ENCODE measurements around the gene FMNL1.

FMNL1 gene

GRCh38 chr17:45261577-45262515, 40.2 kb downstream of the FMNL1 start, which contains the start of gene SPATA32:
SPATA32 (minus strand) TSS chr17:45262094; CDS start chr17:45262016, 78 bp downstream.
- peak; percentile 9 for DNase-seq

GRCh38 chr17:45262516-45263476, 41.1 kb downstream of the FMNL1 start:
- DNase-seq: no peak

DNA sequence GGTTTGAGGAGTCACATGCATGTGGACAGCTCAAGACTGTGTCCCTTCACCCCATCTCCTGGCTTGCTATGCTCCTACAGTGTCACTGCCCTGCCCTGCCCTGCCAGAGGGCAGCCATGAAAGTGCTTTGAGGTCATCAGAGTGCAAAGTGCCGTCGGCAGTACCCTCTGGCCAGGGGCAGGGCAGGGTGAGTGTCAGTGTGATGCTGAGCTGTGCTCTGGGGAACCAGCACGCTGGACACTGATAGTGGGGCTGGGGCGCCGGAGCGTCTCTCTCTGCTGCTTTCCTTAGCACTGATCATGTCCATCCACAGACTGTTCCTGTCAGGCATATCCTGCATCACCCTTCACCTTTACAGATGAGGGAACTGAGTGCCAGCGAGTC, 41.8 kb downstream of the FMNL1 start:
- no peak for DNase-seq

DNA sequence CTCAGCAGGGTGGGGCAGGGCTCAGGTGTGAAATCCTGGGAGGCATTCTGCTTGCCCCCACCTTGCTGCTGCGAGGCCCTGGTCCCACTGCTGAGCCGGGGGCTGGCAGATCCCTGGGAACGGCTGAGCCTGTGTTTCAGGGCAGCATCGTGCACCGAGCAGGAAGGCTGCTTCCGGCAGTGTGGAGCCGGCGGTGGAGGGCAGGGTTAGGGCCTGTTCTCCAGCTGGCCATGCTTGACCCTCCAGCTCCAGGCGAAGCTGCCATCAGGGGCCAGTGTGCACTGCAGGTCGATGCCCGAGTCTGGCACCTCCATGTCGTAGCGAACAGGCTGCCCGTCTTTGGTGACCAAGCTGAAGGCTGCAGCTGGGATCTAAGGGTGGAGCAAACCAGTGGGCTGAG, 42.7 kb downstream of the FMNL1 start:
- DNase-seq: no peak

GRCh38 chr17:45264988-45265387, 43.3 kb downstream of the FMNL1 start:
- DNase-seq: no peak

- DNase-seq: no peak
Observed at GRCh38 chr17:45265821-45266220, 44.1 kb downstream of the FMNL1 start.

- DNase-seq: no peak
Observed at GRCh38 chr17:45266372-45266926, 44.8 kb downstream of the FMNL1 start.

DNA sequence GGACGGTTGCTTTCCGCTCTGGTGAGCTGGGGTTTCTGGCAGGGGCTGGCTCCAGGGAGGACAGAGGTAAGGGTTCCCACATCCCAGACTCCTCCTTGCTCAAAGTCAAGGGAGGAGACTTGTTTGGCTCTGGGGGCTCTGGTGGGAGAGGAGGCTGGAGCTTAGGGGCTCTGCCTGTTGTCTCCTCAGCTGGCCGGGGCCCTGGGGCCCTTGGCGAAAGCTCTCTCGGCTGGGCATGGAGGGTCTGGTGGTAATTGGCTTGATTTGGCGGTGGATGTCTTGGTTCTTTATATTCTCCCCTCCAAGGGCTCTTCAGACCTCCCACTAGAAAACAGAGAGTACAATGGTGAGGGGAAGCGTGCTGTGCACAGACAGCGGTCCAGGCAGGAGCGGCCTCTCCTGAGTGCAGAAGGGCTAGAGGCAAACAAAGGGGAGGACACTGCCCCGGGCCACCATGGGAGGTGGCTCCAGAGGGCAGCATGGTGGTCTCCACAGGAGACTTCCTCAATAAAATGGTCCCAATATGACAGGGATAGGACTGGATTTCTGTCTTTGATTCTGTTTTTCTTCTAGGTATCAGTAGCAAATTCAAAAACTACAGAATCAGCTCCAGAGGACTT, 45.9 kb downstream of the FMNL1 start:
- DNase-seq: no peak

DNA sequence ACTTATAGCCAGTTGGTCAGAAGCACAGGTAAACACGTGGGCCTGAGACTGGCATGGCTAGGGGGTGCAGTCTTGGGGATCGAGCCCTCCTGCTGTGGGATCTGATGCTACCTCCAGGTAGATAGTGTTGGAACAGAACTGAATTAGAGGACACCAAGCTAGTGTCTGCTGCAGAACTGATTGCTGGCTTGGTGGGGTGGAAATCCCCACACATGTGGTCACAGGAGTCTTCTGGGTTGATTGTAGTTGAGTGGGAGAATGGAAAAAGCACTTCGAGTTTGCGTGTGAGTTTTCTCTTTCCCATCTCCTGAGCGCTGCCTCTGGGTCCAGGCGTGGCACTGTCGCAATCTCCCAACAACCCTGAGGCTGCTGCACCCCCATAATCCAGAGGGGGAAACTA, 48.2 kb downstream of the FMNL1 start:
- no peak for DNase-seq

DNA sequence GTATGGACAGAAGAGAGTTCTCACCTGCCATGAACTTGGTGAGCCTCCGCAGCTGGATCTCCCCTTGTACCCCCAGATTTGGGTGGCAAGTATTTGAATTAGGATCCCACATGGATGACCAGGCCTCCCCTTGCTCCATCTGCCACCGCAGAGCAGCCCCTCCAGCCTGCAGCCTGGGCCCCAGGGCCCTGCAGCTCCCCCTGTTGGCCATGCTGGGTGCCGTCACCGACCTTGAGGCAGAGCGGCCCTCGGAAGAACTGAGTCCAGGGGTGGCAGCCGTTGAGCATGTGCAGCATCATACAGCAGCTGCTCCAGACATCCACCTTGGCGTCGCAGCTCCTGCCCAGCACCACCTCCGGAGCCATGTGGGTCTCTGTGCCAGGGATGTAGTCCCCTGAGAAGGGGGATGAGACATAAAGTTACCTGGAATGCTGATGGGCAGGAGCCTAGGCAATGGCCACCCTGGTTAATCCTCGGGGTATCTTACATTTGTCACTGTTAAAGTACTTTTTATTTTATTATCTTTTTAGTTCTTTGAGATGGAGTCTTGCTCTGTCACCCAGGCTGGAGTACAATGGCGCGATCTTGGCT, 49.2 kb downstream of the FMNL1 start:
- no peak for DNase-seq

GRCh38 chr17:45271603-45272002, 49.9 kb downstream of the FMNL1 start:
- no peak for DNase-seq

DNA sequence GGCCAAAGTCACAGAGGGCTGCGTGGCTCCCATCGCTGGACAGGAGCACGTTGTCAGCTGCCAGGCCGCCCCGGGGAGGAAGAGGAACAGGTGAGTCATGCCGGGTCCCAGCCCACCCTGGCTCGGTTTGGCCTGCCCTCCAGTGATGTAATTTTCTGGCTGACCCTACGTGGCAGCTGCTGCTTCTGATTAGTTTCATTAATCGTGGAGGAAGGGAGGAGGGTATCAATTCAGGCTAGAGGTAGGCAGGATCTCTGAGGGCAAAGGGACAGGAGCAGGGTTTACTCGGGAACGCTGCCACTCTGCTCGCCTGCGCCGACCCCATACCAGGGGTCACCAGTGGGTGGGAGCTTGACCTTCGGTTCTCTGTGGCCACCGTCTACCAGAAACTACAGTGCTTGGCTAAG, 51.9 kb downstream of the FMNL1 start:
- DNase-seq: no peak

- DNase-seq: no peak
Observed at GRCh38 chr17:45274033-45274432, 52.3 kb downstream of the FMNL1 start.

DNA sequence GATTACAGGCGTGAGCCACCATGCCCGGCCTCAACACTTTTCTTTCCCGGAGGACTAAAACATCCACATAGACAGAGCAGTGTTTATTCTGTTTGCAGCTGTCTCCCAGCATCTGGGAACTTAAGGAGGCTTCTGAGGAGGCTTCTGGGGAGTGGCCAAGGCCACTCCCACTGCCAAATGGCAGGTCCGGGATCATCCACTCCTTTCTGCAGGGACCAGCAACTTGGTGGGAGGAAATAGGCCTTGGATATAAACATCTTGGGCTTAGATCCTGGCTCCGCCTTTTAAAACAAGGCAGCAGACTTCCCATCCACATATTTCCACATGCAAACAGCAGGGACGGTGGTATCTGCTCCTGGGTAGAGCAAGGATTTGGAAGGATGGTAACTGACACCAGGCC, 54.3 kb downstream of the FMNL1 start:
- DNase-seq: no peak

- peak; percentile 89 for DNase-seq
Observed at GRCh38 chr17:45277216-45277849, 55.6 kb downstream of the FMNL1 start.

GRCh38 chr17:45277992-45278391, 56.3 kb downstream of the FMNL1 start:
- no peak for DNase-seq

DNA sequence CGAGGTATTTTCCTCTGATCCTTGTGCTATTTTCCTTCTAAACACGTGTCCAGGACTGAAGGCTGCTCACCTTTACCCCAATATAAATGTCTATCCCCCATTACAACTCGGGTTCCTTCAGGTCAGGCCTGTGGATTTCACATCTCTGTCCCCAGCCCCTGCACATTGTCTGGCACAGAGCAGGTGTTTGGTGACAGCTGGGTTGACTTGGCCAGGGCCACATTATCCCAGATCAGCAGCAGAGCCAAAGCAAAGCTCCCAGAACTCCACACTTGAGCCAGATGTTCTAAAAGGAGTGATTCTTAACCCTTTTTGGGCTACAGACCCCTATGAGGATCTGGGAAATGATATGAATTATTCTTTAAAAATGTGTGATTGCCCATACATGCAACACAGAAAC, 58.2 kb downstream of the FMNL1 start:
- DNase-seq: no peak

DNA sequence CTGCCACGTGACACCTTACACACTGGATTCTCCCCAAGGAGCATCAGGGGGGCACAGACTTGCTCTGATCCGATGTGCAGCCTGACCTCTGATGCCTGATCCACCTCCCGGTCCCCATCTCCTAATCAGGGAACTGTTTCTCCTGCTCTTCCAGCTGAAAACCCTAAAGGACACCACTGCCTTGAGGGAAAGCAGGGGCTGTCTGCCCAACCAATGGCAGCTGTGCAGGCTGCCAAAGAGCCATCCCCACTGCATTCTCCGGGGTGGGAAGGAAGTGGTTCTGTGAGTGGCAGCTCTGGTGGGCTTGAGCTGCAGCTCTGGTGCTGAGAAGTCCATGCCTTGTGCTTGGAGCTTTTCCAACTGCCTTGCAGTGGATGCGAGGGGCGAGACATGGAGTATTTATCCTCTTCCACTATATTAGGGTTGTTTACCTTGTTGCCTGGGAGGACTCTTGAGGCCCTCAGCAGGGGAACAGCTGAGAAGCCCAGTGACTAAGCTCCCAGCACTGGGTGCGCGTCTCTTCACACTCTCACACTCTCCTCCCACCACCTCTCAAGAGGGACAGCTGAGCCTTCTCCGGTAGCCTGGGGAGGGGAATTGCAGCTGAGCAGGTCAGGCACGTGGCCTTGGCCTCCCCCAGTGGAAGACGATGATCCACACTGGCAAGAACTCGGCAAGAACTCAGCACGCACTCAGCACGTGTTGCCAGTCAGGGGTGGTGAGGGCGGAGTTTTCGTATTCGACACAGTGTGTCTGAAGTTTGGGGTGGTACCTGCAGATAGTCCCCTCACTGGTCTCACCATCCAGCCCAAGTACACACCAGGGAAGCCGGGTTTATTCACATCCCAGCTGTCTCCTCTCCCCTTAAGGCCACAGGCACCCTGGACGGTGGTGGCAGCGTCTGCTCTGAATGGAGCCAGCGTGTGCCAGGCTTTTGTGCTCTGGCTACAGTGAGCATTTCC, 61.3 kb downstream of the FMNL1 start:
- no peak for DNase-seq

DNA sequence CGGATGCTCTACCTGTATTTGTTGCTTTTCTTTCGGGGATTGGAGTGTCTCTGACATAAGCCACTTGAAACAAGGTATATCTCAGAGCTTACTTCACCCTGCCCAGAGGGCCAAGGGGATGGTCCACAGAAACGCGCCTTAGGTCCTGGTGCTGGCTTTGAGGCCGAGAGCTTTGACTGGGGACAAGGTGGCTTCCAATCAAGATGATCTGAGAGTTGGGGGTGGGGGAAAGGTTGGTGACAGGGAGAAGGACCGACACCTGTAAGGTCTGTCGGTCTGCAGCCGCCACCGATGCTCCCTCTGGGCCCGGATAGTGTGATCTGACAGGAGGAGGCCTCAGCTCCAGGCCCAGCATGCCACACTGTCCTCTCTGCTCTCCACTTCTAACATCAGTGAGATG, 62.0 kb downstream of the FMNL1 start:
- DNase-seq: no peak
